Activated CD4-positive, alpha-beta T cell treated with anti-CD3 and anti-CD28 coated beads for 36 hours (primary cell): Measurements from ENCODE around the gene RAN. TPM values are rescaled to one million over a fixed set of nuclear protein-coding genes. Genes with fewer than 3 reads are reported as not detected.
"Not testable (repeated sequence)": the region's sequence is repeated elsewhere in the genome, so short reads cannot be mapped to it uniquely, and the experiment has no call there.

Source experiments
- ATAC-seq: fragments of 200-7000 bp; cut with Tn5 transposase; one replicate; pipeline ENCODE4 v1.10.0; 2021; ENCODE audit warnings: mild to moderate bottlenecking, moderate library complexity
- CTCF ChIA-PET: fragments of 350-600 bp; sonication (Branson Sonifier 250); formaldehyde crosslinking; loops from one replicate; lab custom pipeline; 2021; ENCODE audit warnings: antibody characterized with exemption; lab: Charles Lee
- POLR2A ChIA-PET: fragments of 350-600 bp; sonication (Branson Sonifier 250); formaldehyde crosslinking; loops from one replicate; lab custom pipeline; 2021; ENCODE audit warnings: antibody characterized with exemption, inconsistent platforms; lab: Charles Lee
- DNase-seq: peaks from one replicate; pipeline ENCODE4 v3.0.0-alpha.2; 2020
- H3K27ac Mint-ChIP-seq: one replicate; pipeline ENCODE4 v1.8.0; 2021; ENCODE audit warnings: mixed read lengths
- H3K27me3 Mint-ChIP-seq: one replicate; pipeline ENCODE4 v1.8.0; 2021; ENCODE audit warnings: mixed read lengths
- H3K36me3 Mint-ChIP-seq: one replicate; pipeline ENCODE4 v1.8.0; 2021; ENCODE audit warnings: low read depth, mixed read lengths
- H3K4me1 Mint-ChIP-seq: one replicate; pipeline ENCODE4 v1.8.0; 2021; ENCODE audit warnings: mixed read lengths
- H3K4me3 Mint-ChIP-seq: one replicate; pipeline ENCODE4 v1.8.0; 2021; ENCODE audit warnings: mild to moderate bottlenecking, moderate library complexity, mixed read lengths
- H3K9me3 Mint-ChIP-seq: one replicate; pipeline ENCODE4 v1.8.0; 2021; ENCODE audit warnings: low read depth, mixed read lengths
- intact Hi-C, 2 experiments: fragments of 100-400 bp; cut with DNase I in 1 of 2; cut with micrococcal nuclease in 1 of 2; formaldehyde crosslinking; loops; one replicate each; pipeline versions ENCODE4 v1.14.2 to v1.15.1; 2022 to 2024; cut with DNase I, micrococcal nuclease
- total RNA-seq, 2 experiments: library from RNA; stranded (reverse); gene quantifications; one replicate each; pipeline ENCODE4 v1.2.3, GENCODE V29; 2021

RAN gene
- total RNA-seq, 2 experiments from 2014 or later, result 1,919 to 2,242 TPM

- ATAC-seq, result no peak
- no peak overlapping the region for H3K4me3 Mint-ChIP-seq
- no peak overlapping the region for H3K27ac Mint-ChIP-seq
Observed at GRCh38 chr12:130878193-130879185, 6.6 kb downstream of the RAN start.

GRCh38 chr12:130879212-130879686 is 7.4 kb downstream of the RAN start:
- no peak for ATAC-seq
- POLR2A ChIA-PET, result no interaction called here
- H3K27ac Mint-ChIP-seq, result peak overlapping the region; percentile 17

More at GRCh38 chr12:130878193-130879185, 6.6 kb downstream of the RAN start:
- peaks cover 60% of the 10 kb centered on the region for H3K4me1 Mint-ChIP-seq
- DNase-seq, result no peak
- no peaks in the 10 kb centered on the region for H3K27me3 Mint-ChIP-seq
- ChIA-PET CTCF (no interaction called here), POLR2A (interaction anchor here (0.7 kb wide), 1 partner anchor 56 kb away, joined by 3 read pairs; no protein-coding TSS in a partner anchor)
- H3K36me3 Mint-ChIP-seq, result peaks cover 44% of the 10 kb centered on the region
- intact Hi-C loops, result loop anchor here in 1 of 2 experiments (10.0 kb wide), 2 partner anchors 726 to 1206 kb away; no protein-coding TSS in a partner anchor
- H3K9me3 Mint-ChIP-seq, result no peaks in the 10 kb centered on the region

DNA sequence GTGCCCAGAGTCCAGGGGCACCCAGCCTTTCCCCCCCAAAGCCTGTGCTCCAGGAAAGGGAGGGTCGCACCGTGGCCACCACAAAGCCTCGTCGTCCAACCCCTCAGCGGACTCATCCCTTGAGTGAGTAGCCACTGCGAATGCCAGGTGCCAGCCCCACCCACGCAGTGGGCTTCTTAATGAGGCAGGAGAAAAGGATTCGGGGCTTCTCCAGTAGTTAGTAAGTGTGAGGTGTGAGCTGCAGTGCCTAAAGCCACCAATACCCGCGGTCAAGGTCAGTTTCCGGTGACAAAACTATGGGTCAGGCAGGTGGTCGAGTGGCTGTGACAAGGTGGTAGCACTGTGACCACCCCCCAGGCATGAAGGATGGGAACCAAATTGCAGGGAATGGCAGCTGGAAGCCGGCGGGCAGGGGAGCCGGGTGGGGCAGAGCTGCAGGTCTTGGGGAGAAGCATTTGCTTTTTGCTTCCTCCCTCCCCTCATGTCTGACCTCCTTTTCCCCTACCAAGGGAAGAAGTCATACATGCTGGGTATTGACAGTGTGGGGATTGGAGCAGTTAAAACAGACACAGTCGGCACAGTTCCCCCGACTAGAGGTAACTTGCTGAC is 8.0 kb downstream of the RAN start:
- ChIA-PET CTCF (no interaction called here), POLR2A (no interaction called here)
- peaks cover 30% of the 10 kb centered on the region for H3K36me3 Mint-ChIP-seq
- peak overlapping the region; percentile 51 for H3K4me3 Mint-ChIP-seq
- ATAC-seq, result peak; percentile 32
- no peak overlapping the region for H3K27ac Mint-ChIP-seq
- peaks cover 48% of the 10 kb centered on the region for H3K4me1 Mint-ChIP-seq
- intact Hi-C loops, result loop anchor here in 1 of 2 experiments (10.0 kb wide), 2 partner anchors 725 to 1205 kb away; no protein-coding TSS in a partner anchor
- no peaks in the 10 kb centered on the region for H3K27me3 Mint-ChIP-seq
- no peak for DNase-seq
- no peaks in the 10 kb centered on the region for H3K9me3 Mint-ChIP-seq

More at GRCh38 chr12:130879212-130879686, 7.4 kb downstream of the RAN start:
- intact Hi-C loops, result loop anchor here in 1 of 2 experiments (10.0 kb wide), 2 partner anchors 726 to 1206 kb away; no protein-coding TSS in a partner anchor
- CTCF ChIA-PET, result no interaction called here
- Mint-ChIP-seq H3K4me1 (peaks cover 54% of the 10 kb centered on the region), H3K27me3 (no peaks in the 10 kb centered on the region), H3K36me3 (peaks cover 37% of the 10 kb centered on the region), H3K9me3 (no peaks in the 10 kb centered on the region), H3K4me3 (no peak overlapping the region)
- DNase-seq, result no peak

DNA sequence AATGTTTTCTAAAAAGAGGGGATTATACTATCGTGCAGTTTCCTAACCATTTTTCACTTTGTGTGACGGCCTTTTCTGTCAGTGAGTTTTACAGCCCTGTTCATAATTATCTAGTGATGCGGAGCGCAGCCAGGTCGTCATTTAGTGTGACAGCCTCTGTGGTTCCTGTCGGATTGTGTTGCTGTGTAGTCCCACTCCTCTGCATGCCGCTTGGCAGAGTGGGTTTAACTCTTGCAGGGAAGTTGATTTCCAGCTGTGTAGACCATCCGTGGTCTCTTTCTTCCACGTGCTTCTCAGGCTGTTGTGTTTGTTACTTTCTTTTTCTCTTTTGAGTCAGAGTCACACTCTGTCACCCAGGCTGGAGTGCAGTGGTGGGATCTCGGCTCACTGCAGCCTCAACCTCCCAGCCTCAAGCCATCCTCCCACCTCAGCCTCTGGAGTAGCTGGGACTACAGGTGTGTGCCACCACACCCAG is 8.6 kb downstream of the RAN start:
- intact Hi-C loops, result no loop called here
- H3K4me1 Mint-ChIP-seq, result peaks cover 44% of the 10 kb centered on the region
- H3K27ac Mint-ChIP-seq, result no peak overlapping the region
- DNase-seq (peak; percentile 32), ATAC-seq (peak; percentile 75)
- ChIA-PET CTCF (no interaction called here), POLR2A (interaction anchor here (0.6 kb wide), 1 partner anchor 48 kb away, joined by 7 read pairs; no protein-coding TSS in a partner anchor)
- peak overlapping the region; percentile 51 for H3K4me3 Mint-ChIP-seq
- H3K36me3 Mint-ChIP-seq, result peaks cover 25% of the 10 kb centered on the region
- H3K9me3 Mint-ChIP-seq, result no peaks in the 10 kb centered on the region
- H3K27me3 Mint-ChIP-seq, result no peaks in the 10 kb centered on the region

DNA sequence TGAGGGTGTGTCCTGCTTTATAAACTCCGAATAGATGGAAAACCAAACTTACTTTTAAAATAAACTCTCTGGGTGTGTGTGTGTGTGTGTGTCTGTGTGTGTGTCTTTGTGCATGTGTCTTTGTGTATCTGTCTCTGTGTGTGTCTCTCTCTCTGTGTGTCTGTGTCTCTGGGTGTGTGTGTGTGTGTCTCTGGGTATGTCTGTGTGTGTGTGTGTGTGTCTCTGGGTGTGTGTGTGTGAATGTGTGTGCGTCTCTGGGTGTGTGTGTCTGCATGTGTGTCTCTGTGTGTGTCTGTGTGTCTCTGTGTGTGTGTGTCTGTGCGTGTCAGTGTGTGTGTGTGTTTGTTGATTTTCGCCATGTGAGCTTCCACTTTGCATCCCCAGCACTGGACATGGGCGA is 9.2 kb downstream of the RAN start:
- no peak overlapping the region for H3K27ac Mint-ChIP-seq
- intact Hi-C loops, result no loop called here
- DNase-seq (no peak), ATAC-seq (no peak)
- H3K4me3 Mint-ChIP-seq, result no peak overlapping the region
- H3K27me3 Mint-ChIP-seq, result no peaks in the 10 kb centered on the region
- peaks cover 19% of the 10 kb centered on the region for H3K36me3 Mint-ChIP-seq
- no peaks in the 10 kb centered on the region for H3K9me3 Mint-ChIP-seq
- CTCF ChIA-PET, result interaction anchor here (1.0 kb wide), 1 partner anchor 55 kb away, joined by 4 read pairs; no protein-coding TSS in a partner anchor
- POLR2A ChIA-PET, result interaction anchor here (0.6 to 1.0 kb wide), 2 partner anchors 10 to 49 kb away, joined by 4 to 7 read pairs; no protein-coding TSS in a partner anchor
- H3K4me1 Mint-ChIP-seq, result peaks cover 38% of the 10 kb centered on the region

GRCh38 chr12:130881548-130881947 is 9.7 kb downstream of the RAN start:
- no peaks in the 10 kb centered on the region for H3K9me3 Mint-ChIP-seq
- H3K4me3 Mint-ChIP-seq, result no peak overlapping the region
- no peak for DNase-seq
- ChIA-PET POLR2A (interaction anchor here (1.0 kb wide), 2 partner anchors 9 to 11 kb away, joined by 3 to 4 read pairs; no protein-coding TSS in a partner anchor), CTCF (interaction anchor here (1.0 kb wide), 1 partner anchor 55 kb away, joined by 4 read pairs; no protein-coding TSS in a partner anchor)
- no peak for ATAC-seq
- H3K4me1 Mint-ChIP-seq, result peaks cover 35% of the 10 kb centered on the region
- intact Hi-C loops, result no loop called here
- H3K27me3 Mint-ChIP-seq, result no peaks in the 10 kb centered on the region
- H3K36me3 Mint-ChIP-seq, result peaks cover 14% of the 10 kb centered on the region
- no peak overlapping the region for H3K27ac Mint-ChIP-seq

GRCh38 chr12:130887190-130887589 is 15.3 kb downstream of the RAN start:
- H3K27me3 Mint-ChIP-seq, CTCF ChIA-PET, H3K9me3 Mint-ChIP-seq, POLR2A ChIA-PET, H3K36me3 Mint-ChIP-seq, intact Hi-C loops, H3K4me1 Mint-ChIP-seq, H3K4me3 Mint-ChIP-seq, H3K27ac Mint-ChIP-seq, DNase-seq, ATAC-seq: not testable (repeated sequence)

GRCh38 chr12:130904064-130904463 is 32.2 kb downstream of the RAN start:
- no peak for DNase-seq
- ATAC-seq, result no peak
- intact Hi-C loops, result no loop called here
- ChIA-PET POLR2A (no interaction called here), CTCF (no interaction called here)
- Mint-ChIP-seq H3K27me3 (peaks cover 3% of the 10 kb centered on the region), H3K4me1 (no peaks in the 10 kb centered on the region), H3K36me3 (no peaks in the 10 kb centered on the region), H3K4me3 (no peak overlapping the region), H3K27ac (no peak overlapping the region), H3K9me3 (no peaks in the 10 kb centered on the region)

GRCh38 chr12:130904936-130905455 is 33.1 kb downstream of the RAN start:
- intact Hi-C loops, H3K4me1 Mint-ChIP-seq, H3K27ac Mint-ChIP-seq, H3K4me3 Mint-ChIP-seq, H3K36me3 Mint-ChIP-seq, H3K27me3 Mint-ChIP-seq, DNase-seq, CTCF ChIA-PET, POLR2A ChIA-PET, ATAC-seq, H3K9me3 Mint-ChIP-seq: not testable (repeated sequence)

DNA sequence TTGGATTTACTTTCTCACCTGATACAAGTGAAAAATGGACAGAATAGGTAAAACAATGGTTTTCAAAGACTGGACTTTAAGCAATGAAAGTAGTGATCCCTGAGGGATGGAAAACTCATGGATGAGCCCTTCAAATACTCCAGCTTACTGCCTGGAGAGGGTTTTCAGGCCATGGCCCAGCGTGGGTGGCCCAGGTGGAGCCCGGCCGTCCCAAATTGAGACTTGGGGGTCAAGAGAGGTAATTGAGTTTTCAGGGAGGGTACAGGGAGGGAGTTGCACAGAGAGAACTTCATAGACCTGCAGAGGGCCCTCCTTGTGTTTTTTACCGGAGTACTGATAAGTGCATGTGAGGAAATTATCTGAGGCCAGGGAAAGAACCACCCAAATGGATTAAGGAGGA is 37.2 kb downstream of the RAN start:
- intact Hi-C loops, result no loop called here
- peaks cover 2% of the 10 kb centered on the region for H3K36me3 Mint-ChIP-seq
- no peaks in the 10 kb centered on the region for H3K4me1 Mint-ChIP-seq
- no peak for DNase-seq
- no peak for ATAC-seq
- no peak overlapping the region for H3K4me3 Mint-ChIP-seq
- no peak overlapping the region for H3K27ac Mint-ChIP-seq
- H3K27me3 Mint-ChIP-seq, result peaks cover 9% of the 10 kb centered on the region
- POLR2A ChIA-PET, result no interaction called here
- peaks cover 19% of the 10 kb centered on the region for H3K9me3 Mint-ChIP-seq
- CTCF ChIA-PET, result interaction anchor here (1.0 kb wide), 1 partner anchor 11 kb away, joined by 3 read pairs; no protein-coding TSS in a partner anchor

GRCh38 chr12:130911193-130911592 is 39.3 kb downstream of the RAN start:
- H3K36me3 Mint-ChIP-seq, result peaks cover 2% of the 10 kb centered on the region
- no peak overlapping the region for H3K27ac Mint-ChIP-seq
- ChIA-PET CTCF (no interaction called here), POLR2A (no interaction called here)
- no peaks in the 10 kb centered on the region for H3K4me1 Mint-ChIP-seq
- intact Hi-C loops, result loop anchor here in 1 of 2 experiments (10.0 kb wide), 1 partner anchor 224 kb away; no protein-coding TSS in a partner anchor
- ATAC-seq (no peak), DNase-seq (no peak)
- peaks cover 20% of the 10 kb centered on the region for H3K27me3 Mint-ChIP-seq
- peaks cover 19% of the 10 kb centered on the region for H3K9me3 Mint-ChIP-seq
- H3K4me3 Mint-ChIP-seq, result no peak overlapping the region
